Posterior vena cava (tissue), 2 donors: ENCODE results near the gene CDKAL1. TPM values are rescaled to one million over a fixed set of nuclear protein-coding genes. Genes with fewer than 3 reads are reported as not detected.
"Not testable (repeated sequence)": the region's sequence is repeated elsewhere in the genome, so short reads cannot be mapped to it uniquely, and the experiment has no call there.

Experiments
- DNase-seq: peaks from one replicate; pipeline ENCODE4 v3.0.0-alpha.2; 2020; ENCODE audit warnings: low spot score
- intact Hi-C, 2 donors: fragments of 100-400 bp; cut with DNase I; formaldehyde crosslinking; loops; one replicate each; pipeline versions ENCODE4 v1.14.1 to v1.14.2; 2022 to 2023
- total RNA-seq, 2 donors: library from RNA; stranded (reverse); fragmentation: NEBNext Ultra II Directional; extraction: Animal tissue kit (Norgen Biotek cat#: 25700); gene quantifications; one replicate each; pipeline ENCODE4 v1.2.1, GENCODE V29; 2021
- donor health status: DM: yes; HTN: yes; CAD: no.
- donor health status: DM: yes; HTN: yes; CAD: no.

The CDKAL1 gene
- total RNA-seq, 2 donors from 2014 or later = 13.1 TPM

GRCh38 chr6:20916086-20916485 lies 381.8 kb downstream of the CDKAL1 start:
- intact Hi-C loops = no loop called here
- DNase-seq = no peak

- intact Hi-C loops = no loop called here
- no peak for DNase-seq
Measured at GRCh38 chr6:20918868-20919267, 384.6 kb downstream of the CDKAL1 start.

GRCh38 chr6:20919677-20920385 lies 385.6 kb downstream of the CDKAL1 start:
- intact Hi-C loops = no loop called here
- no peak for DNase-seq

- DNase-seq = no peak
- intact Hi-C loops = no loop called here
Measured at GRCh38 chr6:20921578-20921977, 387.3 kb downstream of the CDKAL1 start.

GRCh38 chr6:20922743-20923142 lies 388.5 kb downstream of the CDKAL1 start:
- no peak for DNase-seq
- intact Hi-C loops = no loop called here

GRCh38 chr6:20924094-20924493 lies 389.8 kb downstream of the CDKAL1 start:
- intact Hi-C loops, DNase-seq: not testable (repeated sequence)

- intact Hi-C loops = no loop called here
- DNase-seq = no peak
Measured at GRCh38 chr6:20924911-20925543, 390.8 kb downstream of the CDKAL1 start.

GRCh38 chr6:20927130-20927860 lies 393.0 kb downstream of the CDKAL1 start:
- DNase-seq = no peak

GRCh38 chr6:20929283-20929682 lies 395.0 kb downstream of the CDKAL1 start:
- DNase-seq = no peak
- intact Hi-C loops = no loop called here

More at GRCh38 chr6:20927130-20927860, 393.0 kb downstream of the CDKAL1 start:
- intact Hi-C loops = no loop called here

- no peak for DNase-seq
- intact Hi-C loops = no loop called here
Measured at GRCh38 chr6:20931093-20931492, 396.8 kb downstream of the CDKAL1 start.

- DNase-seq = no peak
- intact Hi-C loops = no loop called here
Measured at GRCh38 chr6:20931772-20932171, 397.5 kb downstream of the CDKAL1 start.

- no peak for DNase-seq
- intact Hi-C loops = no loop called here
Measured at GRCh38 chr6:20932284-20932683, 398.0 kb downstream of the CDKAL1 start.

GRCh38 chr6:20933057-20933788 lies 399.0 kb downstream of the CDKAL1 start:
- DNase-seq = no peak

GRCh38 chr6:20936949-20937348 lies 402.7 kb downstream of the CDKAL1 start:
- intact Hi-C loops = loop anchor here in 1 of 2 donors (5.0 kb wide), 1 partner anchor 1105 kb away; no protein-coding TSS in a partner anchor
- DNase-seq = no peak

More at GRCh38 chr6:20933057-20933788, 399.0 kb downstream of the CDKAL1 start:
- intact Hi-C loops = no loop called here

GRCh38 chr6:20939161-20939775 lies 405.0 kb downstream of the CDKAL1 start:
- no peak for DNase-seq

GRCh38 chr6:20943040-20943627 lies 408.9 kb downstream of the CDKAL1 start:
- intact Hi-C loops = no loop called here
- no peak for DNase-seq

More at GRCh38 chr6:20939161-20939775, 405.0 kb downstream of the CDKAL1 start:
- intact Hi-C loops = loop anchor here in 1 of 2 donors (5.0 kb wide), 1 partner anchor 1103 kb away; no protein-coding TSS in a partner anchor

GRCh38 chr6:20943922-20944321 lies 409.7 kb downstream of the CDKAL1 start:
- DNase-seq = no peak
- intact Hi-C loops = no loop called here

GRCh38 chr6:20946022-20946421 lies 411.8 kb downstream of the CDKAL1 start:
- DNase-seq = no peak
- intact Hi-C loops = no loop called here

GRCh38 chr6:20946890-20947289 lies 412.6 kb downstream of the CDKAL1 start:
- intact Hi-C loops = no loop called here
- no peak for DNase-seq
